ENCODE results near the gene DLGAP5.

DNA sequence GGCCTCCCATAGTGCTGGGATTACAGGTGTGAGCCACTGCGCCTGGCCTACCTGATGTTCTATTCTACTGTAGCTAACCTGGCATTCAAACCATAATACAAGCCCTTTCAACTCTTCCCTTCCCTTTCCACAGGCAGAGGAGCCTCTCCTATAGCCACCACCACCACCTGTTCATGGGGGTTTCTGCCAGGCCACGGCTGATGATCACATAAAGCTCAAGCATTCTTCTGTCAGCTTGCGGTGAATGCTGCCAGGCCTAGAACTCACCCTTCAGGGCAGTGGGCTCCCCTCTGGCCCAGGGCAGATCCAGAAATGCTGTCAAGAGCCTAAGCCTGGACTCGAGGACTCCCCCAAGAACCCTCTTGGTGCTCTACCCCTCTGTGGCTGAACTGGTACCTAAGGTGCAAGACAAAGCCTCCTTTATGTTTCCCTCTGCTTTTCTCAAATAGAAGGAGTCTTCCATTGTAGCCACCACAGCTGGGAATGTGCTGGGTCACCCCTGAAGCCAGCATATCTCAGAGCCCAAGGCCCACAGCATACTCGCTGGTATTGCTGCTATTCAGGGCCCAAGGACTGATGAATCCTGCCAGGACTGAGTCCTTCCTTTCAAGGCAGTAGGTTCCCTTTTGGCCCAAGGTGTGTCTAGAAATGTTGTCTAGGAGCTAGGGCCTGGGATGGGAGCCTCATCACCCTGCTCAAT is 3.4 kb upstream of the DLGAP5 start:
- TF ChIP-seq, protein P1, sequence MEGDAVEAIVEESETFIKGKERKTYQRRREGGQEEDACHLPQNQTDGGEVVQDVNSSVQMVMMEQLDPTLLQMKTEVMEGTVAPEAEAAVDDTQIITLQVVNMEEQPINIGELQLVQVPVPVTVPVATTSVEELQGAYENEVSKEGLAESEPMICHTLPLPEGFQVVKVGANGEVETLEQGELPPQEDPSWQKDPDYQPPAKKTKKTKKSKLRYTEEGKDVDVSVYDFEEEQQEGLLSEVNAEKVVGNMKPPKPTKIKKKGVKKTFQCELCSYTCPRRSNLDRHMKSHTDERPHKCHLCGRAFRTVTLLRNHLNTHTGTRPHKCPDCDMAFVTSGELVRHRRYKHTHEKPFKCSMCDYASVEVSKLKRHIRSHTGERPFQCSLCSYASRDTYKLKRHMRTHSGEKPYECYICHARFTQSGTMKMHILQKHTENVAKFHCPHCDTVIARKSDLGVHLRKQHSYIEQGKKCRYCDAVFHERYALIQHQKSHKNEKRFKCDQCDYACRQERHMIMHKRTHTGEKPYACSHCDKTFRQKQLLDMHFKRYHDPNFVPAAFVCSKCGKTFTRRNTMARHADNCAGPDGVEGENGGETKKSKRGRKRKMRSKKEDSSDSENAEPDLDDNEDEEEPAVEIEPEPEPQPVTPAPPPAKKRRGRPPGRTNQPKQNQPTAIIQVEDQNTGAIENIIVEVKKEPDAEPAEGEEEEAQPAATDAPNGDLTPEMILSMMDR (IDR thresholded peaks at IDR 0.05; ENCODE audit: low read length): no peak
- TF ChIP-seq EZH2 (IDR thresholded peaks at IDR 0.05; ENCODE audit: borderline replicate concordance, low read length): no peak
